HG03095 (cell line): ENCODE measurements around the gene RWDD4.
"Not testable (repeated sequence)": the region's sequence is repeated elsewhere in the genome, so short reads cannot be mapped to it uniquely, and the experiment has no call there.

ENCODE experiments used
- ATAC-seq: cut with Tn5 transposase; IDR thresholded peaks from one replicate; pipeline ENCODE4 v1.9.1; 2021; ENCODE audit warnings: moderate library complexity; ENCODE audit not compliant: unreplicated experiment

Gene RWDD4

DNA sequence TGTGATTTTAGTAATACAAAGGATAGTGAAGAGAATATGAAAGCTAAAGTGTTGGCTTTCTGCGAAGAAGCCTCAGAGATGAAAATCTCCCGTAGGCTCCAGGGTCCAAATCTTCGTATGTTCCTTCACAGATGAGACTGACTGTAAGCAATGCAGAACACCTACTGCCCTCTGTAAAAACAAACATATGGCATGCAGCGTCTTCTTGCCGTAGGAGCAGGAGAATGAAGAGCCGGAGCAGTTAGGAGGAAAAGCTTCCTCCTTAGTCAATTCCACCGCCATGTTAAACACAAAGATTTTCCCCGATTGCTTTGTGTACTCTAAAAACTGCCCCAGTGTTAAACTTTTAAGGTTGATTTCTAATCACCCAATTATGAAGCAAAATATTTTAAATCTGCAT is 22.5 kb downstream of the RWDD4 start:
- ATAC-seq, result no peak

DNA sequence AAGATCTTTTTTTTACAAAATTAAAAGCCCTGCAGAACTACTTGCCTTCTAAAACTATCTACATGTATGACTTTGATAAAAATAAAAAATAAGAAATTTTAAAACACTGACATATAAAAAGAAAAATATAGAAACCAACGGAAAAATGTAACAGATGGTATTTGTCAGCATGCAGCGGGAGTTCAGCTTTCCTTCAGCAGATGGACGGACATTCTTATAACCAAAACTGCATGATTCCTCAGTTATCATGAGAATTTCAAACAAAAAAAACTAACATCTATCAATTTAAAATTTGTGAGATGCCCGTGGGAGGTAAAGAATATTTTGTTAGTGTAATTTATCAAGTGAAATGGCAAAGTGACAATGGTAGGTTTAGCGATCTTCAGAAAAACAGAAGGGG is 23.2 kb downstream of the RWDD4 start:
- no peak for ATAC-seq

DNA sequence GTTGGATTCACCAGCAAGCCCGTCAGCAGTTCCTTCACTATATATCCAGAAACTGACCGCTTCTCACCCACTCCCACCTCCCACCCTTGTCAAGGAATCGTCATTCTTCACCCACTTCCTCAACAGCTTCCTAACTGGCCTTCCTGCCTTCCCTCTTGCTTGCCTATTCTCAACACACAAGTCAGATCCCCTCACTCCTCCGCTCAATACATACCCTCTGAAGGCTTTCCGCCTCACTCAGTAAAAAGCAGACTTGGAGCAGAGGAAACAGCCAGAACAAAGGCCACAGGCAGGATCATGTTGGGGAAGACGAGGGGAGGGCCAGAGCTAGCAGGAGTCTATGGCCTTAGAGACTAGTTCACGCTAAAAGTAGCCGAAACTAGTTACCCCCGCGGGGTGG is 23.7 kb downstream of the RWDD4 start:
- ATAC-seq, result no peak

DNA sequence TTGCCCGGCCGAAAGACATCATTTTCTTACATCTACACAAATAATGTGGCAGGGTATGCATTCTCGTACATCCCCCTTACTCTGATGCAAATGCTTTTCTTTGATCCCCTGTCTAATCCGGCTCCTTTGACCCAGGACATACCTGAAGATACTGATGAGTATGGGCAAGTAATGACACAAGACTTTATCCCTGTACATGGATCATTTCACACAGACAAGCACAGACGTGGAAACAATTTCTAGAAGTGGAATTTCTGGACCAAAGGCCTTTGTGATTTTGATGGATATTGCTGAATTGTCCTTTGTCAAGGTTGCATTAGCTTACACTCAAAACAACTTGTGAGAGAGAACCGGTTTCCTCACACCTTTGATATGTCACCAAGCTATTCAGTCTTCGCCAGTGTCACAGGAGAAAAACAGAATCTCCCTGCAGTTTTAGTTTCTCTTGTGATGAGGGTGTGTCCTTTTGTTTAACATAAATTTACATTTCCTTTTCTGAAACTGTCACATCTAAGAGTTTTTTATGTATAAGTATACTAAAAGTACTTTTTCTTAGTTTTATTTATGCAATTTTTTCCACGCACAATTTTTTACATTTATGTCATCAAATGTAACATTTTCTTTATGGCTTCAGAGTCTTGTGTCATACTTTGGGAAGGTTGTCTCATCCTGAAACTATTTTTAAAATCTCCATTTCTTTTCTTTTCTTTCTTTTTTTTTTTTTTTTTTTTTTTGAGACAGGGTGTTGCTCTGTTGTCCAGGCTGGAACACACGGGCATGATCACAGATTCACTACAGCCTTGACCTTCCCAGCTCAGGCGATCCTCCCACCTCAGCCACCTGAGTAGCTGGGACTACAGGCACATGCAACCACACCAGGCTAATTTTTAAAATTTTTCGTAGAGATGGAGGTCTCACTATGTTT is 25.2 kb downstream of the RWDD4 start:
- ATAC-seq, result no peak

DNA sequence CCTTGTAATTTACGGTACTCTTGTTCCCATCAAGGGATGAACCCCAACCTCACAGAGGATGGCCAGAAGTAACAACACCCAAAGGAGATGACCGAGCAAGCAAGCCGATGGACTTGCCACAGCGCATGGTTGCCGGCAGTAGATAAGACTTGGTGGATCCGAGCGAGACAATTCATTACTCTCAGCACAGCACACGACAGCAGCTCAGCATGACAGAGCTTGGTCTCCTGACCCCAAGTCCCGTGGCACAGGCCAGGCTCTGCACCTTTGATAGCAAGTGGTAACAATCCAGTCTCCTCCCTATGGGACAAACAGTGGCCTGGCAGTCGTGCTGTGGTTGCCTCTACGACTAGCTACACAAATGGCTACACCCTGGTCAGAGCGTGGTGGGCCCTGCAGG is 26.3 kb downstream of the RWDD4 start:
- no peak for ATAC-seq

DNA sequence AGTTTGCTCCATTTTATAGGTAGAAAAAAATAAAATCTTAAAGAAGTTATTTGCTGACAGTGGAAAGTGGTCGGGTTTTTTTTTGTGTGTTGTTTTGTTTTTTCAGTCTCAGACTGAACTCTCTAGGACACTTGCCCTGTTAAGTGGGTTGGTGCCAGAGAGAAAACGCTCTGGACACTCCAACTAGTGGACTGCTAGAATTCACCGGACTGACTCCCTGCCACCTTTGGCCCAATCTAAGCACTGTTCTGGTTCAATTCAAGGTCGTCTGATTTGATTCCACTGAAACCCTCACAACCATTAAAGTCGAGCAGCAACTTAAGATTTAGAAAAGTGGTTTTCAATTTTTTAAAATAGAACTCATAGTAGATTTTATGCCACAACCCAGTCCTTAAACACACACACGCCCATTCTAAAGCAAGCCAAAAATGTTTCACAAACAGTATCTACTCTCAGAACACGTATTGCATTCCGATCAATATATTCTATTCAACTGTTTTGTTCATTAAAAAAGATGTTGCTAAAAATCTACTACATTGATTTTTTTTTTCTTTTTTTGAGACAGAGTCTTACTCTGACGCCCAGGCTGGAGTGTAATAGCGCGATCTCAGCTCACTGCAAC is 27.3 kb downstream of the RWDD4 start:
- ATAC-seq, result no peak

DNA sequence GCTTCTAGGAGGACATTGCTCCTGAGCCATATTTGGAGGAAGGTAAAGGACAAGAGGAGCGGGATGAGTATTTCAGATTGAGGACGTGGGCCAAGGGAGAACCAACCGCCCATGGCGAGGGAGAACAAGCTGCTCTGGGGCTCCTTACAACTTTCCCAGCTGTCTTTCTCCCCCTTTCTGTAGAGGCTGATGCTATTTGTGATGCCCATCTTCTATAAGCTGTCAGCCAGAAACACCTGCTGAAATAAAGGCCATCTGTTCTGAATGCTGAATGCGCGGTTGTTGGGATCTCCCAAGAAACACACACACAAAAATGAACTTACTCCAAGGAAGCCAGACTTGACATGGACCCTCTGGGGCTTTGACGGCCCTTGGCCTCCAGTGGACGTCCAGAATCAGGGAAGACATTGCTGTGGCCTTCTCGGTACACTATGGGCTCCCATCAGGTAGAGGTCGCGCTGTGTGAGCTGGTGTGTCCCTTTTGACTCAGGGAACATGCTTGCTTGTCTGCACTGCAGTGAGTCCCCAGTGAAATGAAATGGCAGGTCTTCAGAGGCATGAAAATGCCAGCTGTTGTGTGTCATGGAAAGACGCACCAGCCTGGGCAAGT is 30.9 kb downstream of the RWDD4 start:
- ATAC-seq, result no peak

DNA sequence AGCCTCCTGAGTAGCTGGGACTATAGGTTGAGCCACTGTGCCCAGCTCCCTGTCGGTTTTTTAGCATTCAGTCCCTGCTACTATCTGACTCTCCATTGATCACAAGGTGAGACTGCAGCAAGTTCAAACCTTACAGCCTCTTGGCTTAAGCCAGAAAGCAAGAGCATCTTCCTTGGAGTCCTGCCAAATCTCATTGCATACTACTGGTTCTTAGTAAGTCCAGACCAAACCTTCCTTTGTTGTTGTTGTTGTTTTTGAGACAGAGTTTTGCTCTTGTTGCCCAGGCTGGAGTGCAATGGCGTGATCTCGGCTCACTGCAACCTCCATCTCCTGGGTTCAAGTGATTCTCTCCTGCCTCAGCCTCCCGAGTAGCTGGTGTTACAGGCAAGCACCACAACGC is 31.7 kb downstream of the RWDD4 start:
- not testable (repeated sequence) for ATAC-seq

DNA sequence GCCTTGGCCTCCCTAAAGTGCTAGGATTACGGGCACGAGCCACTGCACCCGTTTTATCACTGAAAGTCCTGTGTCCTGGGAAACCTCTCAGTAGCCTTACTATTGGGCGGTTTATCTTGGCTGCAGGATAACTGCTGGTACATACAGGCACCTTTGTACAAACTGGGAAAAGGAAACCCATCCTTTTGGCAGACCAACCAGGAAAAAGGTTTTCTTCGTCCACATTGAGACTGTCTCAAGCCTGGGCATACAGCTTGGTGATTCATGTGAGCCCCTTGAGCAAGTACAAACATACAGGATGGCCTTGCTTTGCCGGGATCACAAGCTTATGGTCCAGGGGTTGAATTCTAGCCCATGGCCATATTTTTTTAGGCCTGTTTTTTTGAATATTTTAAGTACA is 32.8 kb downstream of the RWDD4 start:
- no peak for ATAC-seq

DNA sequence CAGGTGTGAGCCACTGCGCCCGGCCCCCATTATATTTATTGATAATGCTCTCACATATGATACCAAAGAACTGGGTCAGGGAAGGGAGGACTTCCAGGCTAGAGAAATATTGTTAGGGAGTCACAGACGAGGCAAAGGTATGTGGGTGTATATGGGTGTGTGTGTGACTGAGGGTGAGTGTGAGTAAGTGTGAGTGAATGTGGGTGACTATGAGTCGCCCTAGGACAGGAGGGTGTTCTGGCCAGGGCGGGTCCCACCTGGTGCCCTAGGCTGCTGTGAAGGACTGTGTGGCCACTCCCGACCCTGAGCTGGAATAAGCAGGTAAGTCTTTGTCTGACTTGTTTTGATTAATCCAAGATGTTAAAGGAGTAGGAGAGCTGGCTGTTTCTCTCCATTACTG is 34.4 kb downstream of the RWDD4 start:
- ATAC-seq, result no peak

DNA sequence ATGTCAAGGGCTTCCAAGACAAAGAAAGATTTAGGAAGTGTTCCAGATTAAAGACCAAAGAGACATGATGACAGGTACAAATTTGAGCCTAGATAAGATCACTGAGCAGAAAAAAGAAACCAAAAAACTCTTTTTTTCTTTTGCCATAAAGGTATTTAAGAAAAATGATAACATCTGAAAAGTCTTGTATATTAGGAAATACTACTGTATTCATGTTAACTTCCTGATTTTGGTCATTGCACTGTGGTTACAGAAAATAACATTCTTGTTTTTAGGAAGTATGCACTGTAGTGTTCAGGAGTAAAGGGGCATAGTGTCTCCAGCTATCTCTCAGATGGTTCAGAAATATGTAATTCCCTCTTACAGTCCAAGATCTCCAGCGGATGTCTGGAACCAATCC is 37.1 kb downstream of the RWDD4 start:
- no peak for ATAC-seq

DNA sequence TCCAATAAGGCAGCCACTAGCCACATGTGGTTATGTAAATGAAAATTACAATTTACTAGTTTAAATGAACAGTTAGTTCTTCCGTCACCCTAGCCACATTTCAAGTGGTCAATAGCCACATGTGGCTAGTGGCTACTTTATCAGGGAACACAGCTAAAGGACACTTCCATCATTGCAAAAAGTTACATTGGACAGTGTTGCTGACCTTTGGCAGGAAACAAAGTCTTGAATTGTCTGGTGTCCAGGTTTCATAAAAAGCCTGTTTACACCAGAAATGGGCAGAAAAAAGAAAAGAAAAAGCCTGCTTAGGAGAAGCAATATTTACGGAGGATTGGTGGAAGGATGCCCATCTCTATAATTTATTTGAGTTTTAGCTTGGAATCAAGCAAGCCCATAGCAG is 38.6 kb downstream of the RWDD4 start:
- no peak for ATAC-seq

DNA sequence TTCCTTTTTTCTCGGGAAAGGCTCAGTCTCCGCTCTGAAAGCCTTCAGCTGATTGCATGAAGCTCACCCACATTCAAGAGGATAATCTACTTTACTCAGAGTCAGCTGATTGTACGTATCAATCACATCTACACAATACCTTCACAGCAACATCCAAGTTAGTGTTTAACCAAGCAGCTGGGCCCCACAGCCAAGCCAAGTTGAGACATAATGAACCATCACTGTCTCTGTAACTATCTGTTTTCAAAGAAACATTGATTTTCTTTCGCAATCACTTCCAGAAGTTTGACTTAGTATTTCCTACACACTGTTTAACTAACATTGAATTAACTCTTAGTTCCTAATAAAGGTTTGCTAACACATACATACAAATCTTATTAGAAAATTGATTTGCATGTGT is 40.3 kb downstream of the RWDD4 start:
- ATAC-seq, result no peak

DNA sequence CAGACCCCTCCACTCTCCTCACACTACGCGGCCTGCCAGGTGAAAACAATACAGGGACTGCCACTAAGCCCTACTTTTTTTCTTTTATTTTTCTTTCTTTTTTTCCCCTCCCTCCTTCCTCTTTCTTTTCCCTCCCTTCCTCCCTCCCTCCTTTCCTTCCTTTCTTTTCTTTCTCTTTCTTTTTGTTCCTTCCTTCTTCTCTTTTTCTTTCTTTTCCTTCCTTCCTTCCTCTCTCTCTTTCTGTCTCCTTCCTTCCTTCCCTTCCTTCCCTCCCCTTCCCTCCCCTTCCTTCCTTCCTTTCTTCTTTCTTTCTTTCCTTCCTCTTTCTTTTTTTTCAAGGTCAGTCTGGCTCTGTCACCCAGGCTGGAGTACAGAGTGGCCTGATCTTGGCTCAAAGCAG is 41.9 kb downstream of the RWDD4 start:
- ATAC-seq, result no peak

DNA sequence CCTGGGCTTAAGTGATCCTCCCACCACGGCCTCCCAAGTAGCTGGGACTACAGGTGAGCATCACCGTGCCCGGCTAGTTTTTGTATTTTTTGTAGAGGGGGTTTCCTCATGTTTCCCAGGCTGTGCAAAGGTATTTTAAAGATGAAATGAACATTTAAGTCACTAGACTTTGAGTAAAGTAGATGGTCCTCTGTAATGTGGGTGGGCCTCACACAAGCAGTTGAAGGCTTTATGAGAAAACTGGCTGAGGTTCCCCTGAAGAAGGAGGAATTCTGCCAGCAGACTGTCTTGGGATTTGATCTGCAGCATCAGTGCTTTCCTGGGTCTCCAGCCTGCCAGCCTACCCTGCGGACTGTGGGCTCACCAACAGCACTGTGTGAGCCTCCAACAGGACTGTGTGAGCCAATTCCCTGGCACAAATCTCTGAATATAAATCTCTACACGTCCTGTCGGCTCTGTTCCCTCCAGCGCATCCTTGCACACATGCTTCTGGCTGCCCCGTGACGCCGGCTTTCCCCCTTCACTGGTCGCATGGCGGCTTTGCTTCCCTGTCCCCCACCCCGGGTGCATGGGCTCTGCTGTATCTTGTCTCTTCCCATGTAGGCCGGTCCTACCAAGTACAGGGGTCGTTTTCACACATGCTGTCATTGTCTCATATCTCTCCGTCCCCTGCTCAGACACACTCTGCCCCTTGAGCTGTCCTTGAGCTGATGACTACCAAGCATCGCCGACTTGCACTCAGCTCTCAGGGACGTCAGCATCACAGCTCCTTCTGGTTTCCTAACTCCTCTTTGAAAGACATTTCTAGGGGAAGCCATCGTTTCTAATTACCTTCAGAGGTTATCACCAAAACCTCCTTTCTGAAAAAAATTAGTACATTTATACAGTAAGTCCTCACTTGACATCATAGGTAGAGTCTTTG is 46.4 kb downstream of the RWDD4 start:
- no peak for ATAC-seq

DNA sequence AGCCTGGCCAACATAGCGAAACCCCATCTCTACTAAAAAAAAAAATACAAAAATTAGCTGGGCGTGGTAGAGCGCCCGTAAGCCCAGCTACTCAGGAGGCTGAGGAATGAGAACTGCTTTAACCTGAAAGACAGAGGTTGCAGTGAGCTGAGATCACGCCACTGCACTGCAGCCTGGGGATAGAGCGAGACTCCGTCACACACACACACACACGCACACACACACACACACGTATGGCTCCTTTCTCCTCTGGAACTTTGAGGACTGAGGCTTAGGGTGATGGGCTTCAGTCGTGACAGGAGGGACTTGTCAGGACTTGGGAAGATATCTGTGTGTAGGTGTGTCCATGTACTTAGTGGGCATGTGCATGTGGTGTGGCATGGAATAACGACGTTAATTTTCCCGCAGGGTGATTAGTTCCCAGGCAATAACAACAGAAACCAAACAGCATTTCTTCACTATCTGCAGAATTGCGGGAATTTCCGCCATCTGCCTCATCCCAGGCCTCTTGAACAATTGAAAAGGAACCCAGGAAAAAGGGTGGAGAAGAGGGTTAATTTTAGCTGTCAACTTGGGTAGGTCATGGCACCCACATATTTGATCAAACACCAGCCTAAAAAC is 47.7 kb downstream of the RWDD4 start:
- ATAC-seq, result no peak

DNA sequence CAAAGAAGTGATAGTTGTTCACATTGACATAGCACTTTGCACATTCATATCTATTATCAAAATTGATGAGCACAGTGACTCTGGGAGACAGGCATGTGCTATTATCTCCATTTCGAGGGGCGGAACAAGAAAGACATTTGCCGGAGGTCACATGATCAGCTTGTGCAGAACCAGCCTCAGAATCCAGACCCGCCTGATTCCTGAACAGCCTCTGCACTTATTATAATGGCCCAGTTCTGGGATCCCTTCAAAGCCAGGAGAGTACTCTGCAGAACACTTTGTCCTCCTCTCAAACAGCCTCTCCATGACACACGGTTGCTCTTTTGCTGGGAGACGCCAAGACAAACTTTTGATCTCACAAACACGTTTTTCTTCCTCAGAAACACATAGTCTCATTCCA is 48.4 kb downstream of the RWDD4 start:
- ATAC-seq, result no peak

DNA sequence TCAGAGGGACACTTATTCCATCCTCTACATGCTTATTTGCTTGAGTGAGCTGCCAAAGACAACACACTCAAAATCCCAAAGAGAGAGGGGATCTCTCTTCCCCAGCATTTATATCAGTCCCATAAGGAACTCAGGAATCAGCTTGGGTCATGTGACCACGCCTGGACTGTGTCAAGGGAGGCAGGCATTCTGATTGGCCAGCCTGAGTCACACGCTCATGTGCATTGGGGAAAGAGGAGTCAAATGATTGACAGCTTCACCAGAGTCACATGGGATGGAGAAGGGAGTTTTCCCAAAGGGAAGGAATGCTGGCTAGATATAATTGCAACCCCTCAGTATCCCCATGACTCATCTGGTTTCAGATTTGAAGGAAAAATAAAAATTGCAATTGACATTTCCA is 49.0 kb downstream of the RWDD4 start:
- no peak for ATAC-seq

DNA sequence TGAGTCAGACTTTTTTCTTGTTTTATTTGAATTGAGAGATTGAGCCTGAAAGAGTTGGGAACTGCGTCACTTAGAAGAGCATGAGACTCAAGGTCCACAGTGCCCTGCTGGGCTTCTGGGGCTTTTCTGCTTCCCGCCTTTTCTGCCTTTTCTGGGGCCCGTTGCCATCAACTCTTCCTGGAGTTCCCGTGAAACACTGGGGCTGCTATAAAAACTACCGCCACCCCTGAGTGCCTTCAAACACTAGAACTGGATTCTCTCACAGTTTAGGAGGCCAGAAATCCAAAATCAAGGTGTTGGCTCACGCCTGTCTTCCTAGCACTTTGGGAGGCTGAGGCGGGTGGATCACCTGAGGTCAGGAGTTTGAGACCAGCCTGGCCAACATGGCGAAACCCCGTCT is 49.8 kb downstream of the RWDD4 start:
- no peak for ATAC-seq

DNA sequence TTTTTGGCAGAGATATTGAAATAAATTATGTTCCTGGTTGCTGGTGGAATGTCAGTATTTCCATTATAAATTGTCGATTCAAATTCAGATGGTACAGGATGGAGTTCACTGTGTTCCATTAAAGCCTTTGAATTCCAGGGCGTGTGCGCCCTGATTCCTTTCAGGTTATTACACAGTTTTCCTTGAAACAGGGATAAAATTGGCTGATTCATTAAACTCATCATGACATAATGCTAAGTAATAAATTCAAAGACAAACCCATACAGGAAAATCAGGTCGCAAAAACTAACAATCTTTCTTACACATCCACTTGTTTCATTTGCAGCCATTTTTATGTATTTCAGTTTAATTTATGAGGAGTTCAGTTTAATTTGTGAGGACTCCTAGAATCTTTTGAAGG is 51.1 kb downstream of the RWDD4 start:
- no peak for ATAC-seq

DNA sequence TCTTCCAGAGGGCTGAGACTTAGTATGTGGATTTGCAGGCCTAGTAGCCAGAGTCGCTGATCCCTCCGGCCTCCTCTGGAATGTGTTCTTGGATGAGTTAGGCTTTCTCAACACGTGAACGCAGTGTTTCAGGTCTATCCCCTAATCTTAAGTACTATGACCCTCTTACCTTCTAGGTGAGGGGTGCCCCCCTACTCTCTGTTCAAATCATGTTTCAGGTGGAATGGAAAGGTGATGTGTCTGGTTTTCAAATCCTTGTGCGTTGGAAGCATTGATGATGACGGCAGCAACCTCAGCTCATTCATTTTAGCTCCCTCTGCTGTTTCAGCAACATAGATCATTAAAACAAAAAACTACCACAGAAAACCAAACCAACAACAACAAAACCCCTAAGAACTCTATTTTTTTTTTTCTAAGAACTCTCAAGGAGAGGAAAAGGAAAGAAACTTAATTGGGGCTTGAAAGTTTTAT is 56.4 kb downstream of the RWDD4 start:
- no peak for ATAC-seq
